NCI-H1092 treated with DMSO at 0.1 percent for 48 hours (cell line): ENCODE measurements around the gene NDUFS6.

ENCODE experiments used
- DNase-seq: peaks from one replicate; lab custom pipeline; 2025; lab: John Stamatoyannopoulos, UW

Gene NDUFS6

GRCh38 chr5:1765880-1766235 is 35.3 kb upstream of the NDUFS6 start:
- DNase-seq = no peak

GRCh38 chr5:1767524-1768282 is 33.5 kb upstream of the NDUFS6 start:
- DNase-seq = no peak

GRCh38 chr5:1768283-1769000 is 32.8 kb upstream of the NDUFS6 start:
- DNase-seq = no peak

GRCh38 chr5:1769017-1769640 is 32.1 kb upstream of the NDUFS6 start:
- no peak for DNase-seq

GRCh38 chr5:1769752-1770442 is 31.3 kb upstream of the NDUFS6 start:
- DNase-seq = no peak

- no peak for DNase-seq
These were observed 30.8 kb upstream of the NDUFS6 start for GRCh38 chr5:1770443-1770802.

GRCh38 chr5:1771149-1772065 is 29.8 kb upstream of the NDUFS6 start:
- DNase-seq = no peak

GRCh38 chr5:1772634-1773033 is 28.6 kb upstream of the NDUFS6 start:
- no peak for DNase-seq

- DNase-seq = no peak
These were observed 24.4 kb upstream of the NDUFS6 start for GRCh38 chr5:1776831-1777230.

- no peak for DNase-seq
These were observed 23.7 kb upstream of the NDUFS6 start for GRCh38 chr5:1777281-1778137.

GRCh38 chr5:1778138-1779020 is 22.8 kb upstream of the NDUFS6 start:
- no peak for DNase-seq

- no peak for DNase-seq
These were observed 22.1 kb upstream of the NDUFS6 start for GRCh38 chr5:1779021-1779680.

GRCh38 chr5:1779782-1780613 is 21.2 kb upstream of the NDUFS6 start:
- DNase-seq = no peak

GRCh38 chr5:1780614-1780930 is 20.6 kb upstream of the NDUFS6 start:
- DNase-seq = no peak

- DNase-seq = no peak
These were observed 20.1 kb upstream of the NDUFS6 start for GRCh38 chr5:1781107-1781506.

- no peak for DNase-seq
These were observed 19.4 kb upstream of the NDUFS6 start for GRCh38 chr5:1781726-1782384.

GRCh38 chr5:1782385-1783215 is 18.6 kb upstream of the NDUFS6 start:
- DNase-seq = no peak
